Stimulated activated CD4-positive, alpha-beta T cell treated with anti-CD3 and anti-CD28 coated beads, TNF-alpha, amount 100 ng/mL, for 24 hours (primary cell): ENCODE data around the gene UBE2J2.

Experiments
- DNase-seq, 3 experiments: peaks; one replicate each; pipeline ENCODE4 v3.0.0-alpha.2; 2020; ENCODE audit warnings: low read depth in 3 of 3

UBE2J2 gene

GRCh38 chr1:1239614-1240347 lies 33.9 kb downstream of the UBE2J2 start:
- DNase-seq, result no peak

GRCh38 chr1:1239227-1239613 lies 34.4 kb downstream of the UBE2J2 start:
- no peak for DNase-seq

- no peak for DNase-seq
Measured at GRCh38 chr1:1238702-1239178, 34.9 kb downstream of the UBE2J2 start.

- DNase-seq, result no peak
Measured at GRCh38 chr1:1237874-1238701, 35.6 kb downstream of the UBE2J2 start.

- DNase-seq, result no peak
Measured at GRCh38 chr1:1236945-1237873, 36.4 kb downstream of the UBE2J2 start.

- DNase-seq, result no peak
Measured at GRCh38 chr1:1236176-1236763, 37.4 kb downstream of the UBE2J2 start.

- no peak for DNase-seq
Measured at GRCh38 chr1:1235016-1235744, 38.5 kb downstream of the UBE2J2 start.

- DNase-seq, result no peak
Measured at GRCh38 chr1:1234180-1234808, 39.4 kb downstream of the UBE2J2 start.

GRCh38 chr1:1233567-1233892 lies 40.1 kb downstream of the UBE2J2 start:
- no peak for DNase-seq

- DNase-seq, result no peak
Measured at GRCh38 chr1:1232796-1233566, 40.7 kb downstream of the UBE2J2 start.

GRCh38 chr1:1232208-1232795 lies 41.4 kb downstream of the UBE2J2 start, which contains the start of gene B3GALT6:
Gene B3GALT6, plus strand, starts transcription at chr1:1232237. Its CDS starts 42 bp downstream, at chr1:1232279.
- DNase-seq, result no peak

- peak; percentile 91 to 95 (median 92) for DNase-seq
Measured at GRCh38 chr1:1231400-1232207, 42.0 kb downstream of the UBE2J2 start, which contains the start of gene SDF4. Gene SDF4, minus strand, starts transcription at chr1:1232001. Its CDS starts 3,229 bp downstream, at chr1:1228772.

- DNase-seq, result no peak
Measured at GRCh38 chr1:1230656-1231399, 42.8 kb downstream of the UBE2J2 start.

- DNase-seq, result no peak
Measured at GRCh38 chr1:1229770-1230169, 43.9 kb downstream of the UBE2J2 start.

- no peak for DNase-seq
Measured at GRCh38 chr1:1228596-1229321, 44.9 kb downstream of the UBE2J2 start.

GRCh38 chr1:1228187-1228586 lies 45.5 kb downstream of the UBE2J2 start:
- no peak for DNase-seq

- DNase-seq, result no peak
Measured at GRCh38 chr1:1227386-1227785, 46.3 kb downstream of the UBE2J2 start.
